Body of pancreas (tissue), 4 donors: Measurements from ENCODE around the gene ARHGAP18. TPM values are rescaled to one million over a fixed set of nuclear protein-coding genes. Genes with fewer than 3 reads are reported as not detected.

Experiments used
- ATAC-seq: fragments of 150-250 bp; one replicate; pipeline ENCODE4 v1.9.1; 2016
- DNase-seq, 4 donors: peaks; one replicate each; pipeline ENCODE4 v3.0.0-alpha.2; 2019
- H3K27ac ChIP-seq, 4 donors: fragments of 200-600 bp; sonication (generic); 1 replicate in 3 of 4; 2 replicates in 1 of 4; pipeline versions ENCODE4 v1.5.1 to v1.6.1; 2016 to 2019; ENCODE audit warnings: mild to moderate bottlenecking in 1 of 4, mixed read lengths in 1 of 4, moderate library complexity in 1 of 4
- H3K27me3 ChIP-seq, 2 donors: fragments of 200-600 bp; sonication (generic); one replicate each; pipeline ENCODE4 v1.6.0; 2016; ENCODE audit warnings: mild to moderate bottlenecking in 1 of 2
- H3K36me3 ChIP-seq, 2 donors: fragments of 200-600 bp; sonication (generic); replicated peaks in 1 of 2; 2 replicates each; pipeline ENCODE4 v1.5.1; 2016; ENCODE audit warnings: low read depth in 2 of 2; ENCODE audit not compliant: insufficient read depth in 1 of 2
- H3K4me1 ChIP-seq: fragments of 200-600 bp; sonication (generic); one replicate; pipeline ENCODE4 v1.6.0; 2016
- H3K4me3 ChIP-seq, 2 donors: fragments of 200-600 bp; sonication (generic); 1 replicate in 1 of 2; 2 replicates in 1 of 2; pipeline ENCODE4 v1.5.1; 2016 to 2019
- H3K9me3 ChIP-seq, 3 donors: fragments of 200-600 bp; sonication (generic); 1 replicate in 2 of 3; 2 replicates in 1 of 3; pipeline ENCODE4 v1.5.1; 2016
- POLR2A ChIP-seq, 3 donors: fragments of 450-650 bp; IDR thresholded peaks; one replicate each; pipeline ENCODE4 v1.6.1; 2016; ENCODE audit warnings: antibody characterized with exemption in 3 of 3, mild to moderate bottlenecking in 2 of 3
- WGBS, 2 donors: methylation state at CpG; one replicate each; pipeline ENCODE4 v1.1.5; 2017; 5-methylcytosine and 5-hydroxymethylcytosine counted together
- intact Hi-C: fragments of 100-400 bp; cut with DNase I; formaldehyde crosslinking; loops from one replicate; pipeline ENCODE4 v1.15.1; 2023
- total RNA-seq, 2 donors: library from RNA; depleted of rRNA; stranded (reverse); fragments of >200 nt; gene quantifications; one replicate each; pipeline ENCODE4 v1.1.0, GENCODE V29; 2016
- TF ChIP-seq, protein P1 (sequence below), 7 experiments: fragments of 450-650 bp in 4 of 7; fragments of 200-600 bp in 3 of 7; sonication (generic) in 3 of 7; IDR thresholded peaks; one replicate each; pipeline ENCODE4 v1.5.1; 2016 to 2019; ENCODE audit warnings: antibody characterized with exemption in 7 of 7

The ARHGAP18 gene
- total RNA-seq, 2 donors from 2014 or later = 16.2 to 30.6 TPM

DNA sequence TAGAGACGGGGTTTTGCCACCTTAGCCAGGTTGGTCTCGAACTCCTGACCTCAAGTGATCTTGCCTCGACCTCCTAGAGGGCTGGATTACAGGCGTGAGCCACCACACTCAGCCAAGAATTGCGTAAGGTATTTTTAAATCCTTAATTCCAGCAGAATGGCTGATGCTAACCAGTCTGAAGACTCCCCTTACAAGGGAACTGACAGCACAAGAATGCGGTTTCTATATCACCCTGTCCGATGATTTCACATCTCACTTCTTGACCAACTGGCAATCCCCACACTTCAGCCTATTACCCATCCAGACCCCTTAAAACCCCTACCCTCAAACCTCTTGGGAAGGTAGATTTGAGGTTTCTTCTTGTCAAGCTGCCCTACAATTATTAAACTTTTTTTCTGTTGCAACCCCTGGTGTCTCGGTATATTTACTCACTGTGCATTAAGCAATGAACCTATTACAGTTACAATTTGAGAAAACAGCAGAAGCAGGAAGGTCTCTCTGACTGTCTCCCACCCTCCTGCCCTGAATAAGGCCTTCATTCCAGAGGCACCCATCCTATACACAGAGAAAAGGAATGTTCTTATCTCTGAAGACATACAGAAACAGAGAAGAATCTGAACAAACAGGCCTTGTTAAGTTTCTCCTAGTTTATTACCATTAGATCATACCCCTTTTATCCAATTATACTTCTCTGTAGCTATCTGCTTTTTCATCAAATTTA is 164.9 kb downstream of the ARHGAP18 start:
- no peak for DNase-seq
- Histone ChIP-seq H3K27me3 (no peaks in the 10 kb centered on the region), H3K4me3 (no peak overlapping the region), H3K27ac (no peak overlapping the region), H3K4me1 (no peaks in the 10 kb centered on the region), H3K9me3 (no peaks in the 10 kb centered on the region), H3K36me3 (no peaks in the 10 kb centered on the region)
- intact Hi-C loops = no loop called here
- TF ChIP-seq POLR2A (IDR thresholded peaks at IDR 0.05) = no peak
- TF ChIP-seq, protein P1, sequence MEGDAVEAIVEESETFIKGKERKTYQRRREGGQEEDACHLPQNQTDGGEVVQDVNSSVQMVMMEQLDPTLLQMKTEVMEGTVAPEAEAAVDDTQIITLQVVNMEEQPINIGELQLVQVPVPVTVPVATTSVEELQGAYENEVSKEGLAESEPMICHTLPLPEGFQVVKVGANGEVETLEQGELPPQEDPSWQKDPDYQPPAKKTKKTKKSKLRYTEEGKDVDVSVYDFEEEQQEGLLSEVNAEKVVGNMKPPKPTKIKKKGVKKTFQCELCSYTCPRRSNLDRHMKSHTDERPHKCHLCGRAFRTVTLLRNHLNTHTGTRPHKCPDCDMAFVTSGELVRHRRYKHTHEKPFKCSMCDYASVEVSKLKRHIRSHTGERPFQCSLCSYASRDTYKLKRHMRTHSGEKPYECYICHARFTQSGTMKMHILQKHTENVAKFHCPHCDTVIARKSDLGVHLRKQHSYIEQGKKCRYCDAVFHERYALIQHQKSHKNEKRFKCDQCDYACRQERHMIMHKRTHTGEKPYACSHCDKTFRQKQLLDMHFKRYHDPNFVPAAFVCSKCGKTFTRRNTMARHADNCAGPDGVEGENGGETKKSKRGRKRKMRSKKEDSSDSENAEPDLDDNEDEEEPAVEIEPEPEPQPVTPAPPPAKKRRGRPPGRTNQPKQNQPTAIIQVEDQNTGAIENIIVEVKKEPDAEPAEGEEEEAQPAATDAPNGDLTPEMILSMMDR (IDR thresholded peaks at IDR 0.05) = no peak
- ATAC-seq = no peak
- 91 to 96% methylated on average over 8 of the region's 8 CpGs for WGBS, 2 donors

GRCh38 chr6:129543981-129544380 is 166.0 kb downstream of the ARHGAP18 start:
- Histone ChIP-seq H3K27ac (no peak overlapping the region), H3K36me3 (no peaks in the 10 kb centered on the region), H3K4me1 (no peaks in the 10 kb centered on the region), H3K4me3 (no peak overlapping the region), H3K27me3 (no peaks in the 10 kb centered on the region), H3K9me3 (no peaks in the 10 kb centered on the region)
- 89 to 90% methylated on average over 2 of the region's 2 CpGs for WGBS, 2 donors
- no peak for TF ChIP-seq POLR2A (IDR thresholded peaks at IDR 0.05)
- TF ChIP-seq, protein P1 (IDR thresholded peaks at IDR 0.05) = no peak
- intact Hi-C loops = no loop called here
- ATAC-seq (no peak), DNase-seq (no peak)

GRCh38 chr6:129542705-129543104 is 167.3 kb downstream of the ARHGAP18 start:
- no peak overlapping the region for H3K4me3 ChIP-seq
- ATAC-seq (no peak), DNase-seq (no peak)
- intact Hi-C loops = no loop called here
- no peaks in the 10 kb centered on the region for H3K27me3 ChIP-seq
- H3K36me3 ChIP-seq = no peaks in the 10 kb centered on the region
- H3K27ac ChIP-seq = no peak overlapping the region
- TF ChIP-seq, protein P1 (IDR thresholded peaks at IDR 0.05) = no peak
- no peak for TF ChIP-seq POLR2A (IDR thresholded peaks at IDR 0.05)
- H3K4me1 ChIP-seq = no peaks in the 10 kb centered on the region
- 56 to 69% methylated on average over 2 of the region's 2 CpGs for WGBS, 2 donors
- no peaks in the 10 kb centered on the region for H3K9me3 ChIP-seq

GRCh38 chr6:129539032-129539431 is 170.9 kb downstream of the ARHGAP18 start:
- no peak overlapping the region for H3K4me3 ChIP-seq

More at GRCh38 chr6:129539032-129539431, 170.9 kb downstream of the ARHGAP18 start:
- ATAC-seq = no peak
- no peak overlapping the region for H3K27ac ChIP-seq
- intact Hi-C loops = no loop called here
- H3K36me3 ChIP-seq = no peaks in the 10 kb centered on the region
- no peak for TF ChIP-seq POLR2A (IDR thresholded peaks at IDR 0.05)
- TF ChIP-seq, protein P1 (IDR thresholded peaks at IDR 0.05) = no peak
- 70 to 84% methylated on average over 2 of the region's 2 CpGs for WGBS, 2 donors
- DNase-seq = no peak
- H3K27me3 ChIP-seq = no peaks in the 10 kb centered on the region
- H3K4me1 ChIP-seq = no peaks in the 10 kb centered on the region
- H3K9me3 ChIP-seq = no peaks in the 10 kb centered on the region
